ENCODE results near the gene NRXN3.

GRCh38 chr14:78363008-78363407, 192.8 kb downstream of the NRXN3 start:
- TF ChIP-seq, protein P1, sequence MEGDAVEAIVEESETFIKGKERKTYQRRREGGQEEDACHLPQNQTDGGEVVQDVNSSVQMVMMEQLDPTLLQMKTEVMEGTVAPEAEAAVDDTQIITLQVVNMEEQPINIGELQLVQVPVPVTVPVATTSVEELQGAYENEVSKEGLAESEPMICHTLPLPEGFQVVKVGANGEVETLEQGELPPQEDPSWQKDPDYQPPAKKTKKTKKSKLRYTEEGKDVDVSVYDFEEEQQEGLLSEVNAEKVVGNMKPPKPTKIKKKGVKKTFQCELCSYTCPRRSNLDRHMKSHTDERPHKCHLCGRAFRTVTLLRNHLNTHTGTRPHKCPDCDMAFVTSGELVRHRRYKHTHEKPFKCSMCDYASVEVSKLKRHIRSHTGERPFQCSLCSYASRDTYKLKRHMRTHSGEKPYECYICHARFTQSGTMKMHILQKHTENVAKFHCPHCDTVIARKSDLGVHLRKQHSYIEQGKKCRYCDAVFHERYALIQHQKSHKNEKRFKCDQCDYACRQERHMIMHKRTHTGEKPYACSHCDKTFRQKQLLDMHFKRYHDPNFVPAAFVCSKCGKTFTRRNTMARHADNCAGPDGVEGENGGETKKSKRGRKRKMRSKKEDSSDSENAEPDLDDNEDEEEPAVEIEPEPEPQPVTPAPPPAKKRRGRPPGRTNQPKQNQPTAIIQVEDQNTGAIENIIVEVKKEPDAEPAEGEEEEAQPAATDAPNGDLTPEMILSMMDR (conservative IDR thresholded peaks at IDR 0.05) = no peak
- TF ChIP-seq EZH2 (IDR thresholded peaks at IDR 0.05; ENCODE audit: low read depth) = no peak

Measured in PC-9 (cell line).